Prostate gland (tissue), 2 donors: ENCODE measurements around the gene SLC45A2. TPM values are rescaled to one million over a fixed set of nuclear protein-coding genes. Genes with fewer than 3 reads are reported as not detected.

ENCODE experiments used
- DNase-seq: peaks from one replicate; pipeline ENCODE4 v3.0.0-alpha.2; 2019; ENCODE audit warnings: low spot score
- H3K27ac ChIP-seq, 2 donors: fragments of 200-600 bp; sonication (generic); 2 replicates each; pipeline ENCODE4 v1.5.1; 2017 to 2019
- H3K27me3 ChIP-seq: fragments of 200-600 bp; sonication (generic); replicated peaks from 2 replicates; pipeline ENCODE4 v1.5.1; 2019; ENCODE audit not compliant: insufficient read depth
- H3K36me3 ChIP-seq, 2 donors: fragments of 200-600 bp; sonication (generic); 1 replicate in 1 of 2; 2 replicates in 1 of 2; pipeline versions ENCODE4 v1.5.1 to v1.8.1; 2017 to 2019
- H3K4me1 ChIP-seq: fragments of 200-600 bp; sonication (generic); replicated peaks from 2 replicates; pipeline ENCODE4 v1.5.1; 2019
- H3K4me3 ChIP-seq, 2 donors: fragments of 200-600 bp; sonication (generic); 2 replicates each; pipeline ENCODE4 v1.5.1; 2017 to 2019
- H3K9me3 ChIP-seq: fragments of 200-600 bp; sonication (generic); 2 replicates; pipeline ENCODE4 v1.5.1; 2017
- CTCF ChIP-seq, 4 experiments: fragments of 200-600 bp in 2 of 4; fragments of 450-650 bp in 2 of 4; sonication (generic) in 2 of 4; IDR thresholded peaks; 1 replicate in 3 of 4; 2 replicates in 1 of 4; pipeline ENCODE4 v1.5.1; 2016 to 2019; ENCODE audit warnings: antibody characterized with exemption in 4 of 4, mild to moderate bottlenecking in 2 of 4, moderate library complexity in 2 of 4
- POLR2A ChIP-seq: fragments of 450-650 bp; IDR thresholded peaks from one replicate; pipeline ENCODE4 v1.6.1; 2016; ENCODE audit warnings: antibody characterized with exemption, mild to moderate bottlenecking
- POLR2AphosphoS5 ChIP-seq: sonication (generic); formaldehyde crosslinking; IDR thresholded peaks from one replicate; pipeline ENCODE4 v1.6.1; 2017; ENCODE audit warnings: antibody characterized with exemption
- WGBS: methylation state at CpG from one replicate; pipeline ENCODE4 v1.1.5; 2018; 5-methylcytosine and 5-hydroxymethylcytosine counted together
- intact Hi-C: fragments of 100-400 bp; cut with DNase I; formaldehyde crosslinking; loops from one replicate; pipeline ENCODE4 v1.14.2; 2022
- total RNA-seq, 2 donors: library from RNA; depleted of rRNA; stranded (reverse); fragments of >200 nt; gene quantifications; one replicate each; pipeline ENCODE4 v1.1.0, GENCODE V29; 2016

SLC45A2 gene
- total RNA-seq, 2 donors from 2014 or later: 0.09 TPM; not detected in 1

DNA sequence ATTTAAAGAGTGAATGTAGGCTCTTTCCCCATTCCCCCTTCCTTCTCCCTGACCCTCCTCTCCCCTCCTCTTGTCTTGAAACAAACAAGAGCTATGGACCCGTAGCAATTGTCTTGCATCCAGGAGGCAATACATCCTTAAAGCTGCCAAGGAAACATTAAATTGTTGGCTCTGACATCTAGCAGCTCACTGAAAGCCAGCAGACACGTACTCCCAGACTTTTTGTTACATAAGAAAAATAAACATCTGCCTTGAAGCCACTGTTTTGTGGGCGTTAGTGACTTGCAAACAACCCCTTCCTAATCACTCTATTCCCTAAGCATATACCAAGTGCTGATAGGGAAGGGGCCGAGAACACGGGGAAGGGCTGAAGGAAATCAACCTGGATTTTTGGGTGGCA lies 8.6 kb downstream of the SLC45A2 start:
- intact Hi-C loops: loop anchor here (10.0 kb wide), 1 partner anchor 541 kb away; no protein-coding TSS in a partner anchor
- WGBS: 21% methylated on average over 5 of the region's 5 CpGs
- Histone ChIP-seq H3K4me1 (no peaks in the 10 kb centered on the region), H3K36me3 (no peaks in the 10 kb centered on the region), H3K27ac (no peak overlapping the region), H3K4me3 (no peak overlapping the region), H3K27me3 (no peaks in the 10 kb centered on the region), H3K9me3 (no peaks in the 10 kb centered on the region)
- no peak for DNase-seq
- TF ChIP-seq POLR2AphosphoS5 (no peak), CTCF (IDR thresholded peaks at IDR 0.05) (no peak), POLR2A (no peak)

- Histone ChIP-seq H3K4me1 (no peaks in the 10 kb centered on the region), H3K36me3 (no peaks in the 10 kb centered on the region), H3K9me3 (no peaks in the 10 kb centered on the region), H3K27me3 (no peaks in the 10 kb centered on the region), H3K4me3 (no peak overlapping the region), H3K27ac (no peak overlapping the region)
- TF ChIP-seq CTCF (IDR thresholded peaks at IDR 0.05) (no peak), POLR2AphosphoS5 (no peak), POLR2A (no peak)
- intact Hi-C loops: loop anchor here (10.0 kb wide), 1 partner anchor 538 kb away; no protein-coding TSS in a partner anchor
- DNase-seq: no peak
- 69% methylated on average over 2 of the region's 2 CpGs for WGBS
Observed at GRCh38 chr5:33973271-33973670, 11.2 kb downstream of the SLC45A2 start.

DNA sequence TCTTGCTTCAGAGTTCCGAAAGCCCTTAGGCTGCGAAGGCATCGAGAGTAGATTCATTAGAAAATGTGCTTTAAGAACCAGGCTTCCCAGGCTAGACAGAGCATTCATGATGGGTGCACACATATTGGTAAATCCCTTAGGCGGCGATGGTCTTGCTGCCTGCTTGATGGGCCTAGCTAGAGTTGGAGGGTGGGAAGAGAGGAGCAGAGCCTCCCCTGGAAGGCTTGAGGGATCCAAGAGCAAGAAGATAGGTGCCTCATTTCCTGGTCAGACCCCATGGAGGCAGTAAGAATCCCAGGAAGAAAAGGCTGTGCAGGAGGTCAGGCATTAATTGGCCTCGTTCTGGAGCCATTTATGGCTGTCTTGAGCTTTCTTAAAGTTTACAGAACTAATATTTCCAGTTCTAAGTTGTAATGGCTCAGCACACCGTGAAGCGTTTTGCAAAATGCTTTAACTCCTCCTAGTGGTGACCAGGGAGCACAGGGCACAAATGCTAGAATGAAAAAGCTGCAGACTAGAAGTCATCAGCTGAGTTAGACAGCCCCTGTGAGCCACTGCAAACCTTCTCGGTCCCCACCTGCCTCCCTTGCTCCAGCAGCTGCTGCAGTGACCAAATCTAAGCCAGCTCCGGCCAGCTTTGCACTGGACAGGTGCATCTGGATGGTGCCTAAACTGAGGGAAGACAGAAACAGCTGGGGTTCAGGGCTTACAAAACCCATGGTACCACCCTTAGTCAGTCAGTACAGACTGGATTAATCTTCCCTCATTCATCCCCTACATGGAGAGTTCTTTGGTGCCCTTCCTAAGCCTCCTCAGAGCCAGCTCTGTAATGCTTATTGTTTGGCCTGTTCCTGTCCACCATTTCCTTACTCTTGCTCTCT lies 14.7 kb downstream of the SLC45A2 start:
- TF ChIP-seq POLR2A (no peak), CTCF (IDR thresholded peaks at IDR 0.05) (peak in 3 of 4 experiments; percentile 48 to 60 (median 59)), POLR2AphosphoS5 (peak; percentile 24)
- H3K4me1 ChIP-seq: no peaks in the 10 kb centered on the region
- WGBS: 58% methylated on average over 10 of the region's 10 CpGs

DNA sequence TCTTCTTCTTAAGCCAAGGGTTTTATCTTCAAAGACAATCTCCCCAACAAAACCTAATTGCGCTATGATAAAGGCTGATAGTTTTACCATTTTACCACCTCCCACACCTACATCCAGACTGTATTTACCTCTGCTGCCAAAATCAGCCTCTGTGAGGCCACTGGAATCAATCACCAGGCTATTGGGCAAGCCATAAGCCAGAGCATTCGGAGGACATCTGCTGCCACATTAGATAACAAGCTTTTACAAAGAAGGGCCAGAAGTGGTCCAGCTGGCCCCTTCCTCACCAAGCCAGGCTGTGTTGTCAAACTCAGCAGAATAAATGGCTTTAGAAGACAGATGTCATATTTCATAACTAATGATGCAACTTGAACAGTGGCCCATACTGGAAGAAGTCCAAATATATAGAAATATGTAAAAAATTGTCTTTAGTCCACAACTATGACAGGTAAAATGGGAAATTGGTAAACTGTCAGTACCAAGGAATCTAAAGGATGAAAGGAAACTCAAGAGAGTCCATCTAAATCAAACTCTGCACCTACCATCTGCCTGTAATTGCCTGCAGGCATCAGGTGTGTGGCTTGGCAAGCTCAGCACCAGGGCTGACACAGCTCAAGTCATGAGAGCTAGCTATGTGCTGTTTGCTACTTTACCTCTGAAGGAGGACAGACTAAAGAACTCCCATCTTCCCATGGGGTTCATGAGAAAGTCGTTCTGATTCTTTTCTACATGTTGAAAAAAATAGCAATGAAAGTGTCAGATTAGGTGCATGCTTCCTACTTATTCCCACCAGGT lies 16.1 kb downstream of the SLC45A2 start:
- DNase-seq: no peak
- Histone ChIP-seq H3K9me3 (no peaks in the 10 kb centered on the region), H3K4me1 (no peaks in the 10 kb centered on the region), H3K4me3 (no peak overlapping the region), H3K27me3 (no peaks in the 10 kb centered on the region), H3K27ac (no peak overlapping the region), H3K36me3 (no peaks in the 10 kb centered on the region)
- TF ChIP-seq CTCF (IDR thresholded peaks at IDR 0.05) (no peak), POLR2A (no peak), POLR2AphosphoS5 (no peak)
- 50% methylated on average over 3 of the region's 3 CpGs for WGBS
- intact Hi-C loops: no loop called here

More for the DNA sequence above, 14.7 kb downstream of the SLC45A2 start:
- DNase-seq: no peak
- intact Hi-C loops: loop anchor here (10.0 kb wide), 1 partner anchor 535 kb away; no protein-coding TSS in a partner anchor
- Histone ChIP-seq H3K4me3 (no peak overlapping the region), H3K27ac (no peak overlapping the region), H3K9me3 (no peaks in the 10 kb centered on the region), H3K27me3 (no peaks in the 10 kb centered on the region), H3K36me3 (no peaks in the 10 kb centered on the region)
